DMS153 treated with DMSO at 0.1 percent for 48 hours (cell line): ENCODE measurements around the gene PCSK6.

Experiments used
- DNase-seq: peaks from one replicate; lab custom pipeline; 2025; ENCODE audit not compliant: unreplicated experiment; lab: John Stamatoyannopoulos, UW

The PCSK6 gene

DNA sequence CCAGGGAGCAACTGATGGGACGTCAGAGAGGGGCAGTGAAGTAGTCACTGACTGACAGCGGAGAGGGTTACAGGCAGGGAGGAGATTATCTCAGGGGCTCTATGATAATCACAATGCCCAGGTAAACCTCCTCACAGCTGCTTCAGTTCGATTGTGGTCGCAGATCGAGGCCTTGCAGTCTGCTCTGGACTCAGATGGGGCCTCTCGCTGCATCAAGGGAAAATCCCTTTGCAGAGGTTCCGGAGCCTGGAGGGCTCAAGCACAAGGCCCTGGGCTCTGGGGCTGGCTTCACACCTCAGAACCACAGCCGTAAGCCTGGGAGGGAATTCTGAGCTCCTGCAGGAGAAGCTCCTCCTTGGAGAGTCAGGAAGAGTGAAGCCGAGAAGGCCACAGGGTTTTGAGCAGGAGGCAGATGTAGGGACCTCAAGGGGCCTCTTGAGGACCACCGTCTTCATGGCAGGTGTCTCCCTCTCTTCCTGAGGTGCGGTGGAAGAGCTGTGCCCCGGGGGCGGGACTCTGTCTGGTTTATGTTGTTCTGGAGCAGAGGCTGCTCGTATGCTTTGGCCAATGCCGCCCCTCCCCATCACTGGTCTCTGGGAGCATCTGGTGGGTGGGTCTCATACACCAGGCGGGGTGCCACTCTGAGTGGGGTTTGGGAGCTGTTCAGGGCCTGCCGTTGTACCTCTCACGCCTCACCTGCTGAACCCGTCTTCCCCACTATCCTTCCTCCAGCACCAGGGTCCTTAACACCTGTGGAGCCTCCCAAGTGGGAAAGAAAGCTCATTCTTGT lies 175.0 kb downstream of the PCSK6 start:
- no peak for DNase-seq

DNA sequence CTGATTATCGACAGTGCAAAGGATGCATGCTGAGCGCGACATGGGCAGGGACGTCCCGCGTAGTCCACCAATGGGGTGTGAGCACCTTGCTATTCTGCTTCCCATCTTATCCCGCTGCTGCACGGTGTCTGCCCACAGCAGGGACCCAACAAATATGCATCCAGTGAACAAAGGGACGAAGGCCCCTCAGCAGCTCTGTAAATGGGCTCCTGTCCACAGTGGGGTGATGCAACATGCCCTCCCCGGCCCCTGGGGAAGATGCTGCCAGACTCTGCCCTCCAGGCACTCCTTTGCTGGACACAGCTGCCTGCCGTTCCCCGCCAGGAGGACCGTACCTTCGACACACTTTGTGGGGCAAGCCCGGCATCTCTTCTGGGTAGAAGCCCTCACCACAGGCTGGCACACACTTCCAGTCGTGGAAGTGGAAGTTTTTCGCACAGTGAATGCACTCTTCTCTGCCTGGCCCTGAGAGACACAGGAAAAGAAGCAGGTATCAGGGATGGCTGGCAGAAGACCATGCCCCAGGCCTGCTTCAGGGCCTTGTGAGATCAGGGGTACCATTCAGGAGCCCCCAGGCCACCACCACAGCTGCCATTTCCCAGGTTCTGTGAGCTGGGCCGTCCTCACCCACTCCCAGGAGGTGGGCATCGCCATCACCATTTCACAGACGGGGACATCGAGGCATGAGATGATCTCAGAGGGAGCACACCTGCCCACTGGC lies 176.3 kb downstream of the PCSK6 start:
- DNase-seq: no peak

DNA sequence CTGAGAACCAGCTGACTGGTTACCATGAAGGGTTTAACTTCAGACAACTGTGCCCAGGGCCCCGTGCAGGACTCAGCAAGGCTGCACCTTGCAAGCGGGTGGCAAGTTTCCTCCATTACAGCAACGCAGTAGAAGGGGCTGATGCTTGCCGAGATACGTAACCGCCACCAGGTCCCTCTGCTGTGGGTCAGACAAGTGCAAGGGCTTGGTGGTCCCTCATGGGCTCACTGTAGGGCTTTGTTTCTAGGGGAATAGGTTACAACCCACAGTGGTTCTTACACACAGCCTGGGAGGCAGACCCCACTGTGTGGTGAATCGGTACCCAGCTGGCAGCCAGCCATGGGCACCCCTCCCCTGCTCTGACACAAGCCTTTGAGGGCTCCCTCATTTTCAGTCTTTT lies 179.0 kb downstream of the PCSK6 start:
- DNase-seq: no peak

DNA sequence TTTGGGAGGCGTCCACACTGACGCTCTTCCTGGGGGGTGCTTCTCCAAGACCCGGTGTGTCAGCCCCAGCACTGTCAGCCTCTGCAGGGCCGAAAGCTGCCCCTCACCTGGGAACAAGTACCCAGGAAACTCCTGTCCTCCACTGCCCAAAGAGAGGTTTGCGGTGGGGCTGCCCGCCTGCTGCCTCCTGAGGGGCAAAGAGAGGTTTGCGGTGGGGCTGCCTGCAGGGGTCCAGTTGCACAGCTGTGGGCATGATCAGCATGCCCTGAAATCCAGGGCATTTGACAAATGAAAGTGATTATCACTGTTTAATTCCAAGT lies 179.4 kb downstream of the PCSK6 start:
- no peak for DNase-seq

DNA sequence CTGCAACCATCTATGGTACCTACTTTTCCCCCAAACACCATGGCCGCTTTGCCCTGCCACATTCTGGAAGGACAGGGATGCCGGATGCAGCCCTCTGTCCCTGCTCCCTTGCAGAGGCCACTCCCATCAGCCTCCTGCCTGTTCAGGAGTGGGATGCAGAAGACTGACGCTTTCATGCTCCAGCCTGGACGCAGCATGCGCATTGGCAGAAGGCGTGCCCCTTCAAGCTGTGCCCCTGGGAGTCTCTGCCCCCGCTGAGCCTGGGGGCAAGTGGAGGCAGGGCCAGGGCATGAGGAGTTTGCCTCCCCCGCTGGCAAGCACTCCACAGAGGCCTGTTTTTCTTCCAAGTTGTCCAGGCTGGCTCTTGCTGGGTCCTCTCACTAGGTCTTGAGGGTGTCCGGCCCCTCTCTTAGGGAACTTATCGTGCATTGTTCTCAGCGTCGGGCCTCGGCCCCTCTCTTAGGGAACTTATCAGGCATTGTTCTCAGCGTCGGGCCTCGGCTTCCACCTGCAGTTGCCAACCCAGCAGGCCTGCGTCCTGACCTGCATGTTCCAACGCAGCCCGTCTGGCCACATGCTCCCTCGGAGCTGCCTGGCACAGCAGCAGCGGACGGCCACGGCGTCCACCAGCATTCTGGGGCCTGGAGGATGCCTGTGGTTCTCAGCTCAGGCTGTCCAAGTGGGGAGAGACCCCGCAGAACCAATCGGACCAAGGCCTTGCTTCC lies 179.9 kb downstream of the PCSK6 start:
- no peak for DNase-seq

DNA sequence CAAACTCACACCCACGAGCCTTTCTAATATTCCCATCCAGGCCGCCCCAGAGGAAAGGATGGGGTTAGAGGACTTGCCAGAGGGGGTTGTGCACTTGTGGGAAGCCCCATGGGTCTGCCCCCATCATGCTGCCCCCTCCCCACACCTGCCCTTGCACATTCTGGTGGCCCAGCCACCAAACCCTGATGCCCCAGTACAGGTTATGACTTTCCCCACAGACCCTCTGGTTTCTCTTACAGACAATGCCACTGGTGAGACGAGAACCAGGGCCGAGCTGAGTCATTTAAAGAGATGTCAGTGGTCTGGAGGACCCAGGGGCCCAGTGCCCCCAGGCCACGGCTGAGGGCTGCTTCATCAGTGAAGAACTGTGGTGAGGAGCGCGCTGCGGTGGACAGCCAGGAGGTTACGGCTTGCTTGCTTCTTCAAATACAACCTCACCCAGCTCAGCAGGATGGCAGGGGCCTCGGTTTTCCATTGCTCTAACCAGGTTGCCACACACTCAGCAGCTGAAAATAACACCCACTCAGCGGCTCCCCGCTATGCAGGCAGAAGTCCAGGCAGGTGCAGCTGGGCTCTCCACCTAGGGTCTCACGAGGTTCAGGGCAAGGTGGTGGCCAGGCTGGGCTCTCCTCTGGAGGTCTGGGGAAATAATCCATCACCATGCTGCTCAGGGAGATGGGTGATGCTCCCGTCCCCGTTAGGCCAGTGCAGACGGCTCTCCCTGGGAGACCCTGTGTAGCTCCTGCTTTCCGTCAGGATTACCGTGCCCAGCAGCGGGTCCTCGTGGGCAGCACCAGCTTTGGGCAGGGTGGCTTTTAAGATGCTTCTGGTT lies 180.7 kb downstream of the PCSK6 start:
- no peak for DNase-seq

DNA sequence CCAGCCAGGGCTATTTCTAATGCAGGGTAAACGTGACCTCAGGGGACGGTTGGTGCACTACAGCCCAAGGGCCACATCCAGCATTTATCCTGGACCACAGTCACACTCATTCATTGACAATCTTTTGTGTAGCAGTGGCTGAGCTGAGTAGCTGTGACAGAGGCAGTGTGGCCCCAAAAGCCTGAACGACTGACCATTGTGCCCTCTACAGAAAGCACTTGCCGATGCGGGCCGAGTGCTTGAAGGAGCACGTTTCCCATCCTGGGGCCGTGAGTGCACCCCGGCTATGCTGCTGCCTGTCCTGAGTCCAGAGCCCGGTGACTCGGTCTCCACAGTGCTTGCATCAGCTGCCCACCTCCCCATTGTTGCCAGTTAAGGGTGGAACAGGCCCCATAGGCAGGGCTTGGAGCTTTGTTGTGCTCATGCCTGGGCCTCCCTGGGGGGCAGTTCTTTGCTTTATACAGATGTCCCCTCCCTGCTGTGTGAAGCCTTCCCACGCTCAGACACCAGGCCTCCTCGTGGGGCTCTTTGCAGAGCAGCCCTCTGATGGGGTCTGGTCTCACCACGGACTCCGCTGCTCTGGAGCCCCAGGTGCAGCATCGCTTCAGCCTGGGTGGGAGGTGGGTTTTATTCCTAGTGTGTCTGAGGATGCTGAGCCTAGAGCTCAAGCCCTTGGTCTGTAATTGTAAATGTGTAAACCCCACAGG lies 181.5 kb downstream of the PCSK6 start:
- DNase-seq: no peak

DNA sequence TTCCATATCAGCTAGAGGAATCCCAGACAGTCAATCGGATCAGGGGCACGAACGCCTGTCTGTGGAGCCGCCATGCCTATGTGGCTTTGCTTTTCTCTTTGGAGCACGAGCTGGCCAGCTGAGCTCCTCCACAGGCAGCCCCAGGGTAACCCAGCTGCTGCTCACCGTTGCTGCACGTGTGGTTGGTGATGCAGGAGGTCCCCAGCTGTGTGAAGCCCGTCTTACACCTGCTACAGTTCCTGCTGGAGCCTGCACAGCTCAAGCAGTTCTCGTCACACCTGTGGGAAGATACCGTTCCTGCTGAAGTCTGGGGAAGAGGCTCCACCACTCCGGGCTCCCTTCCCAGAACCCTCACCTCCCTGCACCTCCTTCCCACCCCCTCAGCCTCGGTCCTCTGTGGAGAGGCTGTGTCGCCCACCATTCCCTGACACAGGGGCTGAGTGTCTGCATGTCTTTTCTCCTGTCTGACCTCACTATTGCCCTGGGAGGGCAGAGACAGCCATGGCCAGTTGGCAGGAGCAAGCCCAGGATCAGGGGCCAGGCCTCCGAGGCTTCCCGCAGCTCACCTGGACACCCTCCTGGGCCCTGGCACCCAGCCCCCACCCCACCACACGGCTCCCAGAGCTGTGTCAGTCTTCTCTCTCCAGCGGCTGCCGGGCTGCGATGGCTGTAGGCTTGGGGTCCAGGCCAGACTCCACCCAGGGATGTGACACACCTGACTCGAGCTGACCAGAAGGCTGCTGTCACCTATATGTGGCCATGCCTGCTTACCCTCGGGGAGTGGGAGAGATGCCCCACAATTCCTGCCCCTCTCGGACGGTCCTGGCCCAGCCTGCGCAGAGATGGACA lies 182.2 kb downstream of the PCSK6 start:
- DNase-seq: no peak

DNA sequence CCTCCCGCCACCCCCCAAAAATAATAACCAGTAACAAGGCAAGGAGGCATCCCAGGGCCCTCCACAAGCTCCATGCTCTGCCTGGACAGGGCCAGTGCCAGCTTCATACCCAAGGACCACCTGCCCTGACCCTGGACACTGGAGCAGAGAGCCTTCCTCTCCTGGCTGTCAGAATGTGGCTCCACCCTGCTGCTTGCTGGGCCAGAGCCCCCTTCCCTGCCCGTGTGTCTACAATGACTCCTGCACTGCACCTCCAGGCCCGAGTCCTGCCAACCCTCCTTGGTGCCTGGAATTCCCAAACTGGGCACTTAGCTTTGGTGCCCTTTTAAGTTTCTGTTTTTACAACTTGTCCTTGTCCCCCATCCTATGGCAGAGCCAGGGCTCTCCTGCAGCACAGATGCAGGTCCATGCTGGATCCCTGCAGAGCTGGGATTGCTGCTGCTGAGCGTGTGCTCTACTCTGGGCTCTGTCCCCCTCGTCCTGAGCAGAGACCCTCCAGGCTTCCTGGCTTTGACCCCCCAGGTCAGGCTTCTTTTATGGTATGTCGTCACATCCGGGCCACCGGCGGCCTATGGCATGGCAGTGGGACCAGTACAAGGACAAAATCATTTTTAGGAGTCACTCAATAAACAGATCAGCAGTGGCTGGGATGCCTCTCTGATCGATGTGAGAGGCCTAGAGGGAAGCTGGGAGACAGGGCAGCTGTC lies 183.0 kb downstream of the PCSK6 start:
- no peak for DNase-seq

DNA sequence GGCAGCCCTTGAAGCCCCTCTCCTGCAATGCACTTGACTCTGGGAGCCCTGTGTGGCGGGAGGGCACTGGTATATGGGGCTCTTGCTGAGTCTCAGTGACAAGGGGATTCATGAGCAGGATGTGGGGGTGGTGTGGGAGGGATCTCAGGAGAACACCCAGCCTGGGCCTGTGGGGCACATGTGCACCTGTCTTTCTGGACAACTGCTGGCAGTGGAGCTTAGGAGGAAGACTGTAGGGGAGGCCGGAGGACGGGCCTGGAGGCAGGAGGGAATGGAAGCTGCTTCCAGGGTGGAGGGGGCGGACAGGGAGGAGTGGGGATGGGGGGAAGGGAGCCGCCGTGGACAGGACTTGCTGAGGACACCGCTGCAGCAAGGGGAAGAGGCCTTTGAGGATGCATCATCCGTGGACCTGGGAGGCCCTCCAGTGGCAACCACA lies 183.7 kb downstream of the PCSK6 start:
- DNase-seq: no peak

DNA sequence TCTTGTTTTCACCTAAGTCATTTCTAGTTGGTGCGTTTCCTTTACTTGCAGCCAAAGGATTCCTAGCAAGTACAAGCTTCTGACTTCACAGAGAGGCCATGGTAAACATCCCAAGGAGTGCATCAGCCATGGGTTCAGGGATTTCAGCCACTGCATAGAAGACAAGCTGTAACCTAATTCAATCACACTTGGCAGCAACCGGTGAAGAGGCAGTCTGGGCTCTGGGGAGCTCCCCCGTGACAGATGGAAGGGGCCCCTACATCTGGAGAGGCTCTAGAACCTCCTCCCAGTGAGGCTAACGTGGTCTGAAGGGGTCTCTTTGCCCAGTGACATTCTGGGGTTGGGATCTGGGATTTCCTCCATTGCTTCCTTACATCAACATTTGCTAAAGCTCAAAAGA lies 186.1 kb downstream of the PCSK6 start:
- no peak for DNase-seq

DNA sequence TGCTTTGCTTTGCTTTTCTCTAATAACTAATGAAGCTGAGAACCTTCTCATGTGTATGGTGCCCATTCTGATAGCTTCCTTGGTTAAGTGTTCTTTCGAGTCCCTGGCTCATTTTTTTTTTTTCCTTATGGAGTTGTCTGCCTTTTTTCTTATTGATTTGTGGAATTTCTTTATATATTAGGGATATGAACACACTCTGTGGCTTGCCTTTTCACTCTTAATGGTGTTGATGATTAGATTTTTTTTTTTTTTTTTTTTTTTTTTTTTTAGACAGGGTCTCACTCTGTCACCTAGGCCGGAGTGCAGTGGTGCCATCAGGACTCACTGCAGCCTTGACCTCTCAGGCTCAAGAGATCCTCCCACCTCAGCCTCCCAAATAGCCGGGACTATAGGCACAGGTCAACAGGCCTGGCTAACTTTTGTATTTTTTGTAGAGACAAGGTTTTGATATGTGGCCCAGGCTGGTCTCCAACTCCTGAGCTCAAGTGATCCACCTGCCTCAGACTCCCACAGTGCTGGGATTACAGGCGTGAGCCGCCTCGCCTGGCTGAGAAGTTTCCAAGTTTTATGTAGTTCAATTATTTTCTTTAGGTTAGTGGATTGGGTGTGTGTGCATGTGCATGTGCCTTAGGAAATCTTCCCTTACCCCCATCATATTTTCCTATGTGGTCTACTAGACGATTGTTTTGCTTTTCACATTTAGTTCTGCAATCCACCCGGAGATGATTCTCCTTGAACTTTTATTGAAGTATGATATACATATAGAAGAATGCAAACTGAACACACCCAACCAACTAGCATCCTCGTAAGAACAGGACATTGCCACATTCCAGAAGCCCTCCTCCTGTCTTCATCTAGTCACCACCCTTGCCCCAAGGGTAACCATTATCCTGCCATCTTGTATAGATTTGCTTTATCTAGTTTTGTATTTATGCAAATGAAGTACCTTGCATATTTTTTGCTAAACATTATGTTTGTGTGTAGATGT lies 192.8 kb downstream of the PCSK6 start:
- no peak for DNase-seq

DNA sequence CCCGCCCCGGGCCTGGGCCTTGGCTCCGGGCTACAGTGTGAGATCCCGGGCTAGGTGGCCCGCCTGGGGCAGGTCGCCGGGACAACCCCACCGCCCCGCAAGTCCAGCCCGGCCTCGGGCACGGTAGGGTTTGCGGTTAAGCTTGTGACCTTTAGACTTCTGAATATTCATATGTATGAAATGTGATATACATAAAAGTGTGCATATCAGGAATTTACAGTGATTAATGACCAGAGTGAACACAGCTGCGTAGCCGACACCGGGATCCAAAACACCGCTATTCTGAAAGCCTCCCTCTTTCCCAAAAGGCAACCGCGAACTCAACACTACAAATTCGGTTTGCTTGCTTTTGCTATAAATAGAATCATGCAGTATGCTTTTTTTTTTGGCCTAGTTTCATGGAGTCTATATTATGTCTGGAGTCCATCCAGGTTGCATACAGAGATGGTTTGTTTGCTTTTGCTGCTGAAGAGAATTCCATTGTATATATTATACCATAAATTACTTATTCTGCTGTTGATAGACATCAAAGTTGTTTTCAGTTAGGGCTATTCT lies 193.8 kb downstream of the PCSK6 start:
- DNase-seq: no peak

DNA sequence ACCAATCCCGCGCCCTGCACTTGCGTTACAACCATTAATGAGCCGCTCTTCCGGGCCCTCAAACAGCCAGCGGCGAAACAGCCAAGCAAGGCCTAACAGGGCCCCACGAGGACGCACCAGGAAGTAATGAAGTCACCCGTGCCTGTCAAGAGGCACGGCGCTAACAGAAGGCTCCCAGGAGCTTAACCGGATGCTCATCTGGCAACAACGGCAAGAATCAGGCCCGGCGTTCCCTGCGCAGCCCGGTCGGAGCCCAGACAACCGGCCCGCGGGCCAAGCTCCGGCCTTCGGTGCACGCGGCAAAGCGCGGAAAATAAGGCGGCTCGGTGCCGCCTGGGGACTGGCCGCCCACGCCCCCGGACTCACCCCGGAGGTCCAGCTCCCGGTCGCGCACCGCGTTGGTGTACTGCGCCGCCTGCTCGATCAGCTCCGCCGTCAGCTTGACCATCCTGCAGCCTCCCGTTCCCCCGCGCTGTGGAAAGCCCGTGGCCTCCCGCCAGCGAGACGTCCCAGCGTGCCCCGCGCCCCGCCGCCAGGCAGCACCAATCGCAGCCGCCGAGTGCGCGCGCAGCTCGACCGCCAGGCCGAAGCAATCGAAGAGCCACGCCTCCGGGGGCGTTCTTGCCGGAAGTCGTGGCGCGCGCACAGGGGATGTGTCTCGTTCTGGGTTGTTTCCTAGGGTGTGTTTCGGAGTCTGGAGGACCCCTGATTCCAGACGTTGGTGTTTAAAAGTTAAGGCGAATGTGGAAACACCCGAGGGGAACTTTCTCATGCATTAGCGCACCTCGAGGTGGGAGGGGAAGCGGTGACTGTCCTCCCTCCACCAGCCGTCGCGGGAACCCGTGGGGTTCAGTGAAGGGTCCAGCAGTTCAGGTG lies 194.5 kb downstream of the PCSK6 start, which contains the start of gene SNRPA1:
SNRPA1 (minus strand) TSS at position 518 of the 876 bp plus-strand sequence; CDS start at position 448, 70 bp downstream.
- peak; percentile 46 for DNase-seq

DNA sequence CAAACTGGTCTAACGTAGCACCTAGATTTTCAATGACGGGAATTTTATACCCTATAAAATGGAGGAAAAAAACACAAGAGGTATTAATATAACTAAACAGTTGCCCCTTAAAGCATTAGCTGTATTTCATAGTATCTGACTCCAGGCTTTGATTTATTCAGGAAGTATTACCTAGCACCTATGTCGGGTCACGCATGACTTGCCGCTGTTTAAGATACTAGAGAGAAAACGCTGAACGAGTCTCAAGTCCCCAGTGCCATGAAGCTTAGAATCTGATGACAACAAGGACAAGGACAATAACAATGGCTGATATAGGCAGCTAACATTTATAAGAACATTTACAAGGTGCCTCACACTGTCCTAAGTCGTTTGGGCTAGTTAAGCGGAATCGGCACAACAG lies 196.4 kb downstream of the PCSK6 start:
- DNase-seq: no peak

DNA sequence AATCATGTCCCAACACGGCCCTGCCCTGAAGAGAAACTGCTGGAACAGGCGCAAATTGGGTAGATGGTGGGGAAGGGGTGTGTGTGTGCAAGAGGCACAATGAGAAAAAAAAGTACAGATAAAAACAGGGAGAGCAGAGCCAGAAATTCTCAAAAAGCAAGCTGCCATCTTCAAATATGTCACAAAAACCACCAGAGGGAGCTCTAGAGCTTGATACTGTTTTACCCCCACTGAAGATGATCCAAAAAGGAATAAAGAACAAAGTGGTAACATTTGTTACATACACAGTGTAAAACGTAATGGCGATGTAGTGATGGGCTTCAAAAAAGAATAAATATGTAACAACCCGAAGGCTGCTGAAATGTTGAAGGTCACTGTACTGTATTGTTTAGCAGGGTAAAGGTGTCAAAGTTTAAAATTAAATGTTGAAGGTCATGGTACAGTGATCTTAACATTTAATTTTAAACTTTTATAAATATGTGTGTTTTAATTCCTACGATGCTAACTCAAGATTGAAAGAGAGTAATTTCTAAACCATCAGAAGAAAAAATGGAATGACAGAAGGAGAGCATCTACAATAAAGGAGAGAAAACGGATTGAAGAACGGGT lies 200.5 kb downstream of the PCSK6 start:
- no peak for DNase-seq
